Activated CD8-positive, alpha-beta memory T cell treated with anti-CD3 and anti-CD28 coated beads, Interleukin-2, amount 50 U/mL, for 48 hours (primary cell): ENCODE results near the gene BLMH.

Experiments
- DNase-seq: peaks from one replicate; pipeline ENCODE4 v3.0.0-alpha.2; 2020

Gene BLMH

GRCh38 chr17:30302241-30302640, 10.5 kb upstream of the BLMH start:
- DNase-seq = no peak

- DNase-seq = no peak
Observed at GRCh38 chr17:30300818-30301217, 9.1 kb upstream of the BLMH start.

- DNase-seq = no peak
Observed at GRCh38 chr17:30299000-30299399, 7.3 kb upstream of the BLMH start.

- DNase-seq = no peak
Observed at GRCh38 chr17:30297715-30298114, 6.0 kb upstream of the BLMH start.

- no peak for DNase-seq
Observed at GRCh38 chr17:30296499-30297080, 4.8 kb upstream of the BLMH start.

- DNase-seq = no peak
Observed at GRCh38 chr17:30292286-30292858, 628 bp upstream of the BLMH start.

GRCh38 chr17:30290696-30291542, 825 bp downstream of the BLMH start:
- peak; percentile 77 for DNase-seq

GRCh38 chr17:30290077-30290476, 1.7 kb downstream of the BLMH start:
- no peak for DNase-seq

GRCh38 chr17:30279156-30279555, 12.6 kb downstream of the BLMH start:
- DNase-seq = no peak

GRCh38 chr17:30278032-30278431, 13.7 kb downstream of the BLMH start:
- DNase-seq = no peak

- no peak for DNase-seq
Observed at GRCh38 chr17:30275911-30276310, 15.8 kb downstream of the BLMH start.

- DNase-seq = no peak
Observed at GRCh38 chr17:30274887-30275286, 16.9 kb downstream of the BLMH start.

GRCh38 chr17:30273373-30273772, 18.4 kb downstream of the BLMH start:
- DNase-seq = no peak

GRCh38 chr17:30271102-30271501, 20.6 kb downstream of the BLMH start:
- no peak for DNase-seq

GRCh38 chr17:30267625-30268024, 24.1 kb downstream of the BLMH start:
- no peak for DNase-seq

- no peak for DNase-seq
Observed at GRCh38 chr17:30263552-30264333, 28.0 kb downstream of the BLMH start.

GRCh38 chr17:30256756-30257506, 34.8 kb downstream of the BLMH start:
- no peak for DNase-seq

GRCh38 chr17:30254150-30254549, 37.6 kb downstream of the BLMH start:
- DNase-seq = no peak

GRCh38 chr17:30253312-30253711, 38.4 kb downstream of the BLMH start:
- DNase-seq = no peak

- DNase-seq = no peak
Observed at GRCh38 chr17:30251931-30252330, 39.8 kb downstream of the BLMH start.

GRCh38 chr17:30249460-30249859, 42.3 kb downstream of the BLMH start:
- DNase-seq = no peak

- no peak for DNase-seq
Observed at GRCh38 chr17:30248786-30249185, 43.0 kb downstream of the BLMH start.

- no peak for DNase-seq
Observed at GRCh38 chr17:30246460-30246859, 45.3 kb downstream of the BLMH start.
